KMS-11 (cell line): Measurements from ENCODE around the gene KSR2.

Experiments
- H2AFZ ChIP-seq: fragments of 200-600 bp; sonication (generic); 2 replicates; pipeline ENCODE4 v1.6.1; 2016; ENCODE audit warnings: antibody characterized with exemption, mixed run types, low read depth
- H3K27ac ChIP-seq: fragments of 200-600 bp; sonication (generic); 2 replicates; pipeline ENCODE4 v1.6.1; 2016; ENCODE audit warnings: mild to moderate bottlenecking, mixed run types
- H3K27me3 ChIP-seq: fragments of 200-600 bp; sonication (generic); 2 replicates; pipeline ENCODE4 v1.6.1; 2017; ENCODE audit warnings: mild to moderate bottlenecking, low read depth, mixed run types, moderate library complexity; ENCODE audit not compliant: insufficient read depth
- H3K36me3 ChIP-seq: fragments of 200-600 bp; sonication (generic); 2 replicates; pipeline ENCODE4 v1.6.1; 2017; ENCODE audit warnings: mild to moderate bottlenecking, mixed run types; ENCODE audit not compliant: insufficient read depth
- H3K4me1 ChIP-seq: fragments of 200-600 bp; sonication (generic); 2 replicates; pipeline ENCODE4 v1.6.1; 2016; ENCODE audit warnings: mild to moderate bottlenecking, low read depth, mixed run types; ENCODE audit not compliant: poor library complexity, severe bottlenecking
- H3K4me2 ChIP-seq: fragments of 200-600 bp; sonication (generic); 2 replicates; pipeline ENCODE4 v1.7.0; 2016; ENCODE audit warnings: mild to moderate bottlenecking, mixed run types
- H3K4me3 ChIP-seq: fragments of 200-600 bp; sonication (generic); IDR thresholded peaks from 2 replicates; pipeline ENCODE4 v1.6.1; 2017; ENCODE audit warnings: low read depth, low read length, mixed read lengths; ENCODE audit not compliant: insufficient read depth
- H3K79me2 ChIP-seq: fragments of 200-600 bp; sonication (generic); 2 replicates; pipeline ENCODE4 v1.6.1; 2016; ENCODE audit warnings: low read depth, mixed run types; ENCODE audit not compliant: insufficient read depth
- H3K9ac ChIP-seq: fragments of 200-600 bp; sonication (generic); 2 replicates; pipeline ENCODE4 v1.6.1; 2016; ENCODE audit warnings: mild to moderate bottlenecking, mixed run types
- H4K20me1 ChIP-seq: fragments of 200-600 bp; sonication (generic); 2 replicates; pipeline ENCODE4 v1.6.1; 2016; ENCODE audit warnings: mild to moderate bottlenecking, mixed run types; ENCODE audit not compliant: insufficient read depth
- CTCF ChIP-seq: fragments of 200-600 bp; sonication (generic); conservative IDR thresholded peaks from 2 replicates; pipeline ENCODE4 v1.6.1; 2017; ENCODE audit warnings: low read depth, mild to moderate bottlenecking, antibody characterized with exemption, low read length, moderate library complexity, mixed read lengths

The KSR2 gene

GRCh38 chr12:117901631-117902030 lies 67.2 kb downstream of the KSR2 start:
- Histone ChIP-seq H3K27ac (no peak overlapping the region), H3K9ac (no peak overlapping the region), H3K27me3 (no peaks in the 10 kb centered on the region), H2AFZ (no peak overlapping the region), H3K4me2 (no peak overlapping the region), H3K4me1 (no peaks in the 10 kb centered on the region), H3K79me2 (no peaks in the 10 kb centered on the region), H3K36me3 (no peaks in the 10 kb centered on the region), H3K4me3 (no peak overlapping the region), H4K20me1 (no peaks in the 10 kb centered on the region)
- TF ChIP-seq CTCF, result no peak

- Histone ChIP-seq H3K79me2 (no peaks in the 10 kb centered on the region), H3K4me1 (no peaks in the 10 kb centered on the region), H2AFZ (no peak overlapping the region), H3K4me2 (no peak overlapping the region), H4K20me1 (no peaks in the 10 kb centered on the region), H3K9ac (no peak overlapping the region), H3K27ac (no peak overlapping the region), H3K27me3 (no peaks in the 10 kb centered on the region), H3K36me3 (no peaks in the 10 kb centered on the region), H3K4me3 (no peak overlapping the region)
- TF ChIP-seq CTCF, result no peak
These were observed 68.2 kb downstream of the KSR2 start for GRCh38 chr12:117900561-117900960.

GRCh38 chr12:117897372-117898161 lies 71.2 kb downstream of the KSR2 start:
- no peak overlapping the region for H2AFZ ChIP-seq
- H4K20me1 ChIP-seq, result no peaks in the 10 kb centered on the region
- no peaks in the 10 kb centered on the region for H3K79me2 ChIP-seq
- H3K4me2 ChIP-seq, result no peak overlapping the region
- no peak overlapping the region for H3K9ac ChIP-seq
- no peak overlapping the region for H3K4me3 ChIP-seq
- no peaks in the 10 kb centered on the region for H3K36me3 ChIP-seq
- no peaks in the 10 kb centered on the region for H3K27me3 ChIP-seq
- TF ChIP-seq CTCF, result no peak
- H3K27ac ChIP-seq, result no peak overlapping the region
- H3K4me1 ChIP-seq, result no peaks in the 10 kb centered on the region

- H3K27me3 ChIP-seq, result no peaks in the 10 kb centered on the region
- no peak for TF ChIP-seq CTCF
- H3K4me1 ChIP-seq, result no peaks in the 10 kb centered on the region
- H3K4me2 ChIP-seq, result no peak overlapping the region
- H3K36me3 ChIP-seq, result no peaks in the 10 kb centered on the region
- H2AFZ ChIP-seq, result no peak overlapping the region
- H3K4me3 ChIP-seq, result no peak overlapping the region
- H4K20me1 ChIP-seq, result no peaks in the 10 kb centered on the region
- no peak overlapping the region for H3K27ac ChIP-seq
- H3K79me2 ChIP-seq, result no peaks in the 10 kb centered on the region
- no peak overlapping the region for H3K9ac ChIP-seq
These were observed 72.8 kb downstream of the KSR2 start for GRCh38 chr12:117896009-117896408.
